PFSK-1 (cell line): ENCODE results near the gene PRSS21.

ENCODE experiments used
- POLR2AphosphoS5 ChIP-seq: IDR thresholded peaks from 2 replicates; pipeline ENCODE4 v1.6.1; 2012; ENCODE audit warnings: low read depth, mild to moderate bottlenecking, control low read depth, low read length, moderate library complexity
- SIN3A ChIP-seq: IDR thresholded peaks from 2 replicates; pipeline ENCODE4 v1.6.1; 2012; ENCODE audit warnings: mild to moderate bottlenecking, low read length, moderate library complexity, borderline replicate concordance; ENCODE audit not compliant: insufficient read depth
- TAF1 ChIP-seq: IDR thresholded peaks from 2 replicates; pipeline ENCODE4 v1.6.1; 2012; ENCODE audit warnings: low read length, control low read depth, borderline replicate concordance; ENCODE audit not compliant: insufficient read depth
- TF ChIP-seq, protein P1 (sequence below), 2 experiments: IDR thresholded peaks; 2 replicates each; pipeline versions ENCODE4 v1.6.1 to v1.8.0; 2011 to 2012; ENCODE audit warnings: low read depth in 2 of 2, low read length in 2 of 2, control low read depth in 1 of 2, inconsistent platforms in 1 of 2, mild to moderate bottlenecking in 1 of 2, moderate library complexity in 1 of 2; ENCODE audit not compliant: insufficient read depth in 1 of 2

DNA sequence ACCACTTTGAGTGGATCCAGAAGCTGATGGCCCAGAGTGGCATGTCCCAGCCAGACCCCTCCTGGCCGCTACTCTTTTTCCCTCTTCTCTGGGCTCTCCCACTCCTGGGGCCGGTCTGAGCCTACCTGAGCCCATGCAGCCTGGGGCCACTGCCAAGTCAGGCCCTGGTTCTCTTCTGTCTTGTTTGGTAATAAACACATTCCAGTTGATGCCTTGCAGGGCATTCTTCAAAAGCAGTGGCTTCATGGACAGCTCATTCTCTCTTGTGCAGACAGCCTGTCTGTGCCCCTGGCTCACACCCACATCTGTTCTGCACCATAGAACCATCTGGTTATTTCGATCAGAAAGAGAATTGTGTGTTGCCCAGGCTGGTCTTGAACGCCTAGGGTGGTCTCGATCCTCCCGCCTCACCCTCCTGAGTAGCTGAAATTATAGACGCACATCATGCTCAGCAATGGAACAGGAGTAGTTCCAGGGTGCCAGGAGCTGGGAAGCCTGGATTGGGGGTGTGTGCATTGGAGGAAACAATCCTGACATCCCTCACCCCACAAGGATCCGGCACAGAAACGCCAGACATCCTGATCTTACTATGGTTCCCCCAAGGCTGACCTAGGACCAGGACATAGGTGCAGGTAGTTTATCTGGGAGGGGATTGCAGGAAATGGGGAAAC, 4.6 kb downstream of the PRSS21 start:
- TF ChIP-seq TAF1 (no peak), POLR2AphosphoS5 (no peak), SIN3A (no peak)
- TF ChIP-seq, protein P1, sequence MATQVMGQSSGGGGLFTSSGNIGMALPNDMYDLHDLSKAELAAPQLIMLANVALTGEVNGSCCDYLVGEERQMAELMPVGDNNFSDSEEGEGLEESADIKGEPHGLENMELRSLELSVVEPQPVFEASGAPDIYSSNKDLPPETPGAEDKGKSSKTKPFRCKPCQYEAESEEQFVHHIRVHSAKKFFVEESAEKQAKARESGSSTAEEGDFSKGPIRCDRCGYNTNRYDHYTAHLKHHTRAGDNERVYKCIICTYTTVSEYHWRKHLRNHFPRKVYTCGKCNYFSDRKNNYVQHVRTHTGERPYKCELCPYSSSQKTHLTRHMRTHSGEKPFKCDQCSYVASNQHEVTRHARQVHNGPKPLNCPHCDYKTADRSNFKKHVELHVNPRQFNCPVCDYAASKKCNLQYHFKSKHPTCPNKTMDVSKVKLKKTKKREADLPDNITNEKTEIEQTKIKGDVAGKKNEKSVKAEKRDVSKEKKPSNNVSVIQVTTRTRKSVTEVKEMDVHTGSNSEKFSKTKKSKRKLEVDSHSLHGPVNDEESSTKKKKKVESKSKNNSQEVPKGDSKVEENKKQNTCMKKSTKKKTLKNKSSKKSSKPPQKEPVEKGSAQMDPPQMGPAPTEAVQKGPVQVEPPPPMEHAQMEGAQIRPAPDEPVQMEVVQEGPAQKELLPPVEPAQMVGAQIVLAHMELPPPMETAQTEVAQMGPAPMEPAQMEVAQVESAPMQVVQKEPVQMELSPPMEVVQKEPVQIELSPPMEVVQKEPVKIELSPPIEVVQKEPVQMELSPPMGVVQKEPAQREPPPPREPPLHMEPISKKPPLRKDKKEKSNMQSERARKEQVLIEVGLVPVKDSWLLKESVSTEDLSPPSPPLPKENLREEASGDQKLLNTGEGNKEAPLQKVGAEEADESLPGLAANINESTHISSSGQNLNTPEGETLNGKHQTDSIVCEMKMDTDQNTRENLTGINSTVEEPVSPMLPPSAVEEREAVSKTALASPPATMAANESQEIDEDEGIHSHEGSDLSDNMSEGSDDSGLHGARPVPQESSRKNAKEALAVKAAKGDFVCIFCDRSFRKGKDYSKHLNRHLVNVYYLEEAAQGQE (IDR thresholded peaks at IDR 0.05; ENCODE audit: insufficient read depth in 1 of 2, low read depth in 2 of 2, low read length in 2 of 2), result no peak
